ENCODE measurements around the gene MLH1. TPM values are rescaled to one million over a fixed set of nuclear protein-coding genes. Genes with fewer than 3 reads are reported as not detected.
A peak's percentile ranks its signal among the peaks of the same experiment; 100 is the strongest.

Gene MLH1
- total and polyA plus RNA-seq, 10 of the 15 experiments (the other 5 are each of a cell fraction or from before 2014, with no cell fraction given) = 58.6 to 109 (median 81.4) TPM

- TF ChIP-seq ZNF217 (IDR thresholded peaks at IDR 0.05) (no peak), BACH1 (IDR thresholded peaks at IDR 0.05; ENCODE audit: borderline replicate concordance) (no peak), RB1 (IDR thresholded peaks at IDR 0.05; ENCODE audit: borderline replicate concordance) (no peak), IRF3 (IDR thresholded peaks at IDR 0.05) (no peak), E4F1 (IDR thresholded peaks at IDR 0.05; ENCODE audit: borderline replicate concordance, partially characterized antibody) (no peak), CUX1 (IDR thresholded peaks at IDR 0.05; ENCODE audit: insufficient replicate concordance, low read depth, low read length) (no peak), GATAD2B (conservative IDR thresholded peaks at IDR 0.05; ENCODE audit: low read depth) (no peak), RELB (IDR thresholded peaks at IDR 0.05; ENCODE audit: low read depth) (0 out of 2 replicates have a peak, but pooled peaks have one; percentile 17), TCF3 (IDR thresholded peaks at IDR 0.05; ENCODE audit: borderline replicate concordance, insufficient read depth, low read depth, low read length) (no peak), NR2F1 (conservative IDR thresholded peaks at IDR 0.05) (peak; percentile 68), SMAD1 (IDR thresholded peaks at IDR 0.05; ENCODE audit: low read depth, partially characterized antibody) (no peak), ETV6 (conservative IDR thresholded peaks at IDR 0.05 in 1 of 2, IDR thresholded peaks at IDR 0.05 in 1 of 2; ENCODE audit: borderline replicate concordance in 1 of 2, low read depth in 1 of 2) (no peak), SIN3A (IDR thresholded peaks at IDR 0.05; ENCODE audit: low read depth, low read length) (no peak), PAX8 (IDR thresholded peaks at IDR 0.05) (no peak), EED (IDR thresholded peaks at IDR 0.05; ENCODE audit: low read depth) (no peak), EGR1 (IDR thresholded peaks at IDR 0.05; ENCODE audit: borderline replicate concordance in 1 of 2, low read depth in 2 of 2, low read length in 2 of 2) (no peak; a peak in 1 of 3 replicates), MTA3 (IDR thresholded peaks at IDR 0.05; ENCODE audit: borderline replicate concordance, low read length) (no peak), BMI1 (IDR thresholded peaks at IDR 0.05; ENCODE audit: borderline replicate concordance) (peak; percentile 89)
These were observed 23.5 kb upstream of the MLH1 start (continued) for GRCh38 chr3:36969540-36970432.

Data from GM12878 (cell line).